ENCODE results near the gene RGS18.

The RGS18 gene

DNA sequence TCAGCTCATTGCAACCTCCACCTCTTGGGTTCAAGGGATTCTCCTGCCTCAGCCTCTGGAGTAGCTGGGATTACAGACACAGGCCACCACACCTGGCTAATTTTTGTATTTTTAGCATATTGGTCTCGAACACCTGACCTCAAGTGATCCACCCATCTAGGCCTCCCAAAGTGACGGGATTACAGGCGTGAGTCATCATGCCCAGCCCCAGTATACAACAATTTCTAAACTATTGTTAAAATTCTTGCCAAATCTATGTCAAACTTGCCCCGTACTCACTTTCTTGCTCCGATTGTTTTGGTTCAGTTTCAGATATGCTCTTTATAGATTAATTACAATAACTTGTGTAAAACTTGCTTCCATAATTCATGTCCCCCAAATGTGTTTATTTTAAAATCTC, 4.1 kb downstream of the RGS18 start:
- Histone ChIP-seq H3K9me3 (ENCODE audit: control insufficient read depth, insufficient read depth, low read depth, low read length) (no peaks in the 10 kb centered on the region), H3K27ac (ENCODE audit: extremely low read depth, low read depth, low read length) (no peak overlapping the region), H3K4me1 (ENCODE audit: control insufficient read depth, insufficient read depth, low read length) (no peaks in the 10 kb centered on the region), H3K4me3 (ENCODE audit: low read depth, low read length) (no peak overlapping the region), H3K36me3 (ENCODE audit: control insufficient read depth in 2 of 2, insufficient read depth in 1 of 2, low read length in 2 of 2) (no peaks in the 10 kb centered on the region)
- POLR2A ChIA-PET, result no interaction called here
- CTCF ChIA-PET, result no interaction called here
- no peak for TF ChIP-seq ZNF600 (tag by site-specific recombination; IDR thresholded peaks at IDR 0.05)
- no peak for TF ChIP-seq ZNF558 (tag by site-specific recombination; IDR thresholded peaks at IDR 0.05)
- TF ChIP-seq PRDM1 (tag by site-specific recombination; IDR thresholded peaks at IDR 0.05), result no peak
- TF ChIP-seq, protein P1, sequence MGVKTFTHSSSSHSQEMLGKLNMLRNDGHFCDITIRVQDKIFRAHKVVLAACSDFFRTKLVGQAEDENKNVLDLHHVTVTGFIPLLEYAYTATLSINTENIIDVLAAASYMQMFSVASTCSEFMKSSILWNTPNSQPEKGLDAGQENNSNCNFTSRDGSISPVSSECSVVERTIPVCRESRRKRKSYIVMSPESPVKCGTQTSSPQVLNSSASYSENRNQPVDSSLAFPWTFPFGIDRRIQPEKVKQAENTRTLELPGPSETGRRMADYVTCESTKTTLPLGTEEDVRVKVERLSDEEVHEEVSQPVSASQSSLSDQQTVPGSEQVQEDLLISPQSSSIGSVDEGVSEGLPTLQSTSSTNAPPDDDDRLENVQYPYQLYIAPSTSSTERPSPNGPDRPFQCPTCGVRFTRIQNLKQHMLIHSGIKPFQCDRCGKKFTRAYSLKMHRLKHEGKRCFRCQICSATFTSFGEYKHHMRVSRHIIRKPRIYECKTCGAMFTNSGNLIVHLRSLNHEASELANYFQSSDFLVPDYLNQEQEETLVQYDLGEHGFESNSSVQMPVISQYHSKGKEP (tag by site-specific recombination; IDR thresholded peaks at IDR 0.05), result no peak
- no peak for TF ChIP-seq ZNF335 (tag by site-specific recombination; conservative IDR thresholded peaks at IDR 0.05)
- TF ChIP-seq ZNF843 (tag by site-specific recombination; IDR thresholded peaks at IDR 0.05), result no peak
- TF ChIP-seq, protein P2, sequence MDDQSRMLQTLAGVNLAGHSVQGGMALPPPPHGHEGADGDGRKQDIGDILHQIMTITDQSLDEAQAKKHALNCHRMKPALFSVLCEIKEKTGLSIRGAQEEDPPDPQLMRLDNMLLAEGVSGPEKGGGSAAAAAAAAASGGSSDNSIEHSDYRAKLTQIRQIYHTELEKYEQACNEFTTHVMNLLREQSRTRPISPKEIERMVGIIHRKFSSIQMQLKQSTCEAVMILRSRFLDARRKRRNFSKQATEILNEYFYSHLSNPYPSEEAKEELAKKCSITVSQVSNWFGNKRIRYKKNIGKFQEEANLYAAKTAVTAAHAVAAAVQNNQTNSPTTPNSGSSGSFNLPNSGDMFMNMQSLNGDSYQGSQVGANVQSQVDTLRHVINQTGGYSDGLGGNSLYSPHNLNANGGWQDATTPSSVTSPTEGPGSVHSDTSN (CRISPR knock-in tag; IDR thresholded peaks at IDR 0.05), result no peak
- no peak for TF ChIP-seq ZNF560 (tag by site-specific recombination; IDR thresholded peaks at IDR 0.05; ENCODE audit: borderline replicate concordance)
- TF ChIP-seq, protein P3, sequence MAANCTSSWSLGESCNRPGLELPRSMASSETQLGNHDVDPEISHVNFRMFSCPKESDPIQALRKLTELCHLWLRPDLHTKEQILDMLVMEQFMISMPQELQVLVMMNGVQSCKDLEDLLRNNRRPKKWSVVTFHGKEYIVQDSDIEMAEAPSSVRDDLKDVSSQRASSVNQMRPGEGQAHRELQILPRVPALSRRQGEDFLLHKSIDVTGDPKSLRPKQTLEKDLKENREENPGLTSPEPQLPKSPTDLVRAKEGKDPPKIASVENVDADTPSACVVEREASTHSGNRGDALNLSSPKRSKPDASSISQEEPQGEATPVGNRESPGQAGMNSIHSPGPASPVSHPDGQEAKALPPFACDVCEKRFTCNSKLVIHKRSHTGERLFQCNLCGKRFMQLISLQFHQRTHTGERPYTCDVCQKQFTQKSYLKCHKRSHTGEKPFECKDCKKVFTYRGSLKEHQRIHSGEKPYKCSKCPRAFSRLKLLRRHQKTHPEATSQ (tag by site-specific recombination; IDR thresholded peaks at IDR 0.05), result no peak
- TF ChIP-seq SCRT2 (tag by site-specific recombination; IDR thresholded peaks at IDR 0.05), result no peak
- no peak for TF ChIP-seq ZNF707 (tag by site-specific recombination; IDR thresholded peaks at IDR 0.05)
- TF ChIP-seq ZNF10 (tag by site-specific recombination; IDR thresholded peaks at IDR 0.05), result no peak
- TF ChIP-seq, protein P4, sequence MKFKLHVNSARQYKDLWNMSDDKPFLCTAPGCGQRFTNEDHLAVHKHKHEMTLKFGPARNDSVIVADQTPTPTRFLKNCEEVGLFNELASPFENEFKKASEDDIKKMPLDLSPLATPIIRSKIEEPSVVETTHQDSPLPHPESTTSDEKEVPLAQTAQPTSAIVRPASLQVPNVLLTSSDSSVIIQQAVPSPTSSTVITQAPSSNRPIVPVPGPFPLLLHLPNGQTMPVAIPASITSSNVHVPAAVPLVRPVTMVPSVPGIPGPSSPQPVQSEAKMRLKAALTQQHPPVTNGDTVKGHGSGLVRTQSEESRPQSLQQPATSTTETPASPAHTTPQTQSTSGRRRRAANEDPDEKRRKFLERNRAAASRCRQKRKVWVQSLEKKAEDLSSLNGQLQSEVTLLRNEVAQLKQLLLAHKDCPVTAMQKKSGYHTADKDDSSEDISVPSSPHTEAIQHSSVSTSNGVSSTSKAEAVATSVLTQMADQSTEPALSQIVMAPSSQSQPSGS (tag by site-specific recombination; IDR thresholded peaks at IDR 0.05; ENCODE audit: low read depth), result no peak
- TF ChIP-seq, protein P5, sequence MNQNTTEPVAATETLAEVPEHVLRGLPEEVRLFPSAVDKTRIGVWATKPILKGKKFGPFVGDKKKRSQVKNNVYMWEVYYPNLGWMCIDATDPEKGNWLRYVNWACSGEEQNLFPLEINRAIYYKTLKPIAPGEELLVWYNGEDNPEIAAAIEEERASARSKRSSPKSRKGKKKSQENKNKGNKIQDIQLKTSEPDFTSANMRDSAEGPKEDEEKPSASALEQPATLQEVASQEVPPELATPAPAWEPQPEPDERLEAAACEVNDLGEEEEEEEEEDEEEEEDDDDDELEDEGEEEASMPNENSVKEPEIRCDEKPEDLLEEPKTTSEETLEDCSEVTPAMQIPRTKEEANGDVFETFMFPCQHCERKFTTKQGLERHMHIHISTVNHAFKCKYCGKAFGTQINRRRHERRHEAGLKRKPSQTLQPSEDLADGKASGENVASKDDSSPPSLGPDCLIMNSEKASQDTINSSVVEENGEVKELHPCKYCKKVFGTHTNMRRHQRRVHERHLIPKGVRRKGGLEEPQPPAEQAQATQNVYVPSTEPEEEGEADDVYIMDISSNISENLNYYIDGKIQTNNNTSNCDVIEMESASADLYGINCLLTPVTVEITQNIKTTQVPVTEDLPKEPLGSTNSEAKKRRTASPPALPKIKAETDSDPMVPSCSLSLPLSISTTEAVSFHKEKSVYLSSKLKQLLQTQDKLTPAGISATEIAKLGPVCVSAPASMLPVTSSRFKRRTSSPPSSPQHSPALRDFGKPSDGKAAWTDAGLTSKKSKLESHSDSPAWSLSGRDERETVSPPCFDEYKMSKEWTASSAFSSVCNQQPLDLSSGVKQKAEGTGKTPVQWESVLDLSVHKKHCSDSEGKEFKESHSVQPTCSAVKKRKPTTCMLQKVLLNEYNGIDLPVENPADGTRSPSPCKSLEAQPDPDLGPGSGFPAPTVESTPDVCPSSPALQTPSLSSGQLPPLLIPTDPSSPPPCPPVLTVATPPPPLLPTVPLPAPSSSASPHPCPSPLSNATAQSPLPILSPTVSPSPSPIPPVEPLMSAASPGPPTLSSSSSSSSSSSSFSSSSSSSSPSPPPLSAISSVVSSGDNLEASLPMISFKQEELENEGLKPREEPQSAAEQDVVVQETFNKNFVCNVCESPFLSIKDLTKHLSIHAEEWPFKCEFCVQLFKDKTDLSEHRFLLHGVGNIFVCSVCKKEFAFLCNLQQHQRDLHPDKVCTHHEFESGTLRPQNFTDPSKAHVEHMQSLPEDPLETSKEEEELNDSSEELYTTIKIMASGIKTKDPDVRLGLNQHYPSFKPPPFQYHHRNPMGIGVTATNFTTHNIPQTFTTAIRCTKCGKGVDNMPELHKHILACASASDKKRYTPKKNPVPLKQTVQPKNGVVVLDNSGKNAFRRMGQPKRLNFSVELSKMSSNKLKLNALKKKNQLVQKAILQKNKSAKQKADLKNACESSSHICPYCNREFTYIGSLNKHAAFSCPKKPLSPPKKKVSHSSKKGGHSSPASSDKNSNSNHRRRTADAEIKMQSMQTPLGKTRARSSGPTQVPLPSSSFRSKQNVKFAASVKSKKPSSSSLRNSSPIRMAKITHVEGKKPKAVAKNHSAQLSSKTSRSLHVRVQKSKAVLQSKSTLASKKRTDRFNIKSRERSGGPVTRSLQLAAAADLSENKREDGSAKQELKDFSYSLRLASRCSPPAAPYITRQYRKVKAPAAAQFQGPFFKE (tag by site-specific recombination; IDR thresholded peaks at IDR 0.05; ENCODE audit: borderline replicate concordance), result no peak
- no peak for TF ChIP-seq ZNF223 (tag by site-specific recombination; IDR thresholded peaks at IDR 0.05)
- no peak for TF ChIP-seq ZNF214 (tag by site-specific recombination; IDR thresholded peaks at IDR 0.05; ENCODE audit: borderline replicate concordance)
- no peak for TF ChIP-seq ZNF548 (tag by site-specific recombination; IDR thresholded peaks at IDR 0.05)
